ENCODE measurements around the gene USF2. TPM values are rescaled to one million over a fixed set of nuclear protein-coding genes. Genes with fewer than 3 reads are reported as not detected.

Gene USF2
- total RNA-seq, 3 donors from 2014 or later = 94.5 to 131 (median 116) TPM

DNA sequence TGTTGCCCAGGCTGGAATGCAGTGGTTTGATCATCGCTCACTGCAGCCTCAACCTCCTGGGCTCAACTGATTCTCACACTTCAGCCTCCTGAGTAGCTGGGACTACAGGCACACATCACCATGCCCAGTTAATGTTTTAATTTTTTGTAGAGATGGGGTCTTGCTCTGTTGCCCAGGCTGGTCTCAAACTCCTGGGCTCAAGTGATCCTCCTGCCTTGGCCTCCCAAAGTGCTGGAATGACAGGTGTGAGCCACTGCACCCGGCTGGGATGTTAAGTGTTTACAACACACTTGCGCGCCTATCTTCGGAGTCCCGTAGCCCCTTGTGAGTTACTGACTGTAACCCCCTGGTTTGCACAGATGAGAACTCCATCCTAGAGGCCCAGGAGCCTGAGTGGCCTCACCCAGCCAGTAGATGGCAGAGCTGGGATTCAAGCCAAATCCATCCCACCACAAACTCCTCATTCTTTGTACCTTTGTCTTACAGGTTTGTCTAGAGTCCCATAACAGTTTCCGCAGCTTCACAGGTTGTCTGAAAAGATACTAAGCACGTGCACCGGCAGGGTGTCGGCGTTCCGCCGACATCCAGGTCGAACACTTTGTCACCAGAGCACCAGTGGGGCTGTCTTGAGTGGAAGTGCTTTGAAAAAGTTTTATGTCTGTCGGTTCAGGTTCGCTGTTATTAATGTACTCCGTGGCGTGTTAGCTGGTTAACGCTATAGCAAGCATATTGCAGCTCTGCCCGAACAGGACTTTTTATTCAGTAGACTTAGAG, 37.9 kb downstream of the USF2 start:
- no peaks in the 10 kb centered on the region for H3K4me1 ChIP-seq (ENCODE audit: low read depth)
- H3K4me3 ChIP-seq = no peak overlapping the region
- TF ChIP-seq, protein P1, sequence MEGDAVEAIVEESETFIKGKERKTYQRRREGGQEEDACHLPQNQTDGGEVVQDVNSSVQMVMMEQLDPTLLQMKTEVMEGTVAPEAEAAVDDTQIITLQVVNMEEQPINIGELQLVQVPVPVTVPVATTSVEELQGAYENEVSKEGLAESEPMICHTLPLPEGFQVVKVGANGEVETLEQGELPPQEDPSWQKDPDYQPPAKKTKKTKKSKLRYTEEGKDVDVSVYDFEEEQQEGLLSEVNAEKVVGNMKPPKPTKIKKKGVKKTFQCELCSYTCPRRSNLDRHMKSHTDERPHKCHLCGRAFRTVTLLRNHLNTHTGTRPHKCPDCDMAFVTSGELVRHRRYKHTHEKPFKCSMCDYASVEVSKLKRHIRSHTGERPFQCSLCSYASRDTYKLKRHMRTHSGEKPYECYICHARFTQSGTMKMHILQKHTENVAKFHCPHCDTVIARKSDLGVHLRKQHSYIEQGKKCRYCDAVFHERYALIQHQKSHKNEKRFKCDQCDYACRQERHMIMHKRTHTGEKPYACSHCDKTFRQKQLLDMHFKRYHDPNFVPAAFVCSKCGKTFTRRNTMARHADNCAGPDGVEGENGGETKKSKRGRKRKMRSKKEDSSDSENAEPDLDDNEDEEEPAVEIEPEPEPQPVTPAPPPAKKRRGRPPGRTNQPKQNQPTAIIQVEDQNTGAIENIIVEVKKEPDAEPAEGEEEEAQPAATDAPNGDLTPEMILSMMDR (IDR thresholded peaks at IDR 0.05) = no peak
- intact Hi-C loops (cut with DNase I, micrococcal nuclease) = no loop called here
- DNase-seq (no peak), ATAC-seq (no peak)
- H3K9me3 ChIP-seq = no peaks in the 10 kb centered on the region
- H3K36me3 ChIP-seq (ENCODE audit: low read depth) = no peaks in the 10 kb centered on the region

DNA sequence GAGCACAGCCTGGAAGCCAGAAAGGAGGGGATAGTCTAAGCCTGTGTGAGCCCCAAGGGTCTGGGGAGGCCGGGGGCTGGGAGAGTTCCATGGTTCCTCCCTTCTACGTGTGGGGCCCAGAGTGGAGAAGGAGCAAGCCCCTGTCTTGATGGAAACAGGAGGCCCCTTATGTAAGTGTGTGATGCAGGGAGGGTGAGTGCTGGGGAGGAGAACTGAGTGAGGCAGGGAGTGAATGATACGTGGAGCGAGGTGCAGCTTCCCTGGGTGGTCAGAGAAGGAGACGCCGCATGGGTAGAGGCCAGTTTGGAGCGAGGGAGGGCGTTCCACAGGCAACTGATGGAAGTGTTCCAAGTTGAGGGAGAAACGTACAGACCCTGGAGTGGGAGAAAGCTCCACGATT, 39.2 kb downstream of the USF2 start:
- TF ChIP-seq, protein P1 (IDR thresholded peaks at IDR 0.05) = no peak
- intact Hi-C loops (cut with DNase I, micrococcal nuclease) = no loop called here
- DNase-seq = no peak
- no peak for ATAC-seq
- no peak overlapping the region for H3K4me3 ChIP-seq
- no peaks in the 10 kb centered on the region for H3K36me3 ChIP-seq (ENCODE audit: low read depth)
- no peaks in the 10 kb centered on the region for H3K4me1 ChIP-seq (ENCODE audit: low read depth)
- no peaks in the 10 kb centered on the region for H3K9me3 ChIP-seq

DNA sequence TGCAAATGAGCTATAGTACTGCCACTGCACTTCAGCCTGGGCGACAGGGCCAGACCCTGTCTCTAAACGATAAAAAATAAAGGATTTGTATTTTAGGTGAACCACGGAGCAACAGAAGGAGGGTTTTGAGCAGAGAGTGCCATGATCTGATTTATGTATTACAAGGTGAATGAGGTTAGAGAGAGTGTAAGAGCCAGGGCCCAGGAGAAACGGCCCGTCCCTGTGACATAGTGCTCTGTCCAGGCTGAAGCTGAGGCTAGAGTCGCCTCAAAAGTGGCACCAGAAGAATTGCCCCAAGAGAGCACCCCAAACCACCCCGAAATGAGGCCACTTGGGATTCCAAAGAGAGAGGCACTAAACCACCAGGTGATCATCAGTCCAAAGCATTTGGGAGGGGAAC, 40.1 kb downstream of the USF2 start:
- no peak for ATAC-seq
- DNase-seq = no peak
- TF ChIP-seq, protein P1 (IDR thresholded peaks at IDR 0.05) = no peak
- intact Hi-C loops (cut with DNase I, micrococcal nuclease) = no loop called here
- no peaks in the 10 kb centered on the region for H3K9me3 ChIP-seq
- no peaks in the 10 kb centered on the region for H3K36me3 ChIP-seq (ENCODE audit: low read depth)
- no peaks in the 10 kb centered on the region for H3K4me1 ChIP-seq (ENCODE audit: low read depth)
- H3K4me3 ChIP-seq = no peak overlapping the region

DNA sequence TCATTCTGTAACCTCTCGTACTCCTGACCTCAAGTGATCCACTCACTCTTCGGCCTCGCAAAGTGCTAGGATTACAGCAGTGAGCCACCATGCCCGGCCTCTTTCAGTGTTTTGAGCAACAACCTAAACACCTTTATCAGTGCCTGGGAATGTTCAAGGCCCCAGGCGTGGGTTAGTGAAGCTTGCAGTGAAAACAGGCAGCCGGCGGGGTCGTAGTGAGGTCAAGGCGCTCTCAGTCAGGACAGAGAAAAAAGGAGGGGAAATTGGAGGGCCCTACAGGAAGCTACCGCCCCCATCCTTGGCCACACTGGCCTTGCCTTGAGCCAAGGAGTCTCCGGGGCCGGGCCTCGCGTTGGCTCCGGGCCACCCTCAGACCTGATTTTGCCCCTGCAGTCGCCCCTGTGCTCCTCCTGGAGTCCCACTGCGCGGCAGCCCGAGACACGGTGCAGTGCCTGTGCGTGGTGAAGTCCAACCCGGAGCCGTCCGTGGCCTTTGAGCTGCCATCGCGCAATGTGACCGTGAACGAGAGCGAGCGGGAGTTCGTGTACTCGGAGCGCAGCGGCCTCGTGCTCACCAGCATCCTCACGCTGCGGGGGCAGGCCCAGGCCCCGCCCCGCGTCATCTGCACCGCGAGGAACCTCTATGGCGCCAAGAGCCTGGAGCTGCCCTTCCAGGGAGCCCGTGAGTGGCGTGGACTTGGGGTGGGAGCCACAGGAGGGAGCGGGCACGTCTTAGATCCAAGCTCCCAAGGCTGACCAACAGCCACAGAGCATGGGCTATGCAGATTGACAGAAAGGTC, 40.9 kb downstream of the USF2 start:
- intact Hi-C loops (cut with DNase I, micrococcal nuclease) = no loop called here
- H3K4me1 ChIP-seq (ENCODE audit: low read depth) = no peaks in the 10 kb centered on the region
- TF ChIP-seq, protein P1 (IDR thresholded peaks at IDR 0.05) = no peak
- peak in 1 of 3 donors; percentile 58 for DNase-seq
- H3K9me3 ChIP-seq = no peaks in the 10 kb centered on the region
- ATAC-seq = no peak
- no peaks in the 10 kb centered on the region for H3K36me3 ChIP-seq (ENCODE audit: low read depth)
- H3K4me3 ChIP-seq = no peak overlapping the region

DNA sequence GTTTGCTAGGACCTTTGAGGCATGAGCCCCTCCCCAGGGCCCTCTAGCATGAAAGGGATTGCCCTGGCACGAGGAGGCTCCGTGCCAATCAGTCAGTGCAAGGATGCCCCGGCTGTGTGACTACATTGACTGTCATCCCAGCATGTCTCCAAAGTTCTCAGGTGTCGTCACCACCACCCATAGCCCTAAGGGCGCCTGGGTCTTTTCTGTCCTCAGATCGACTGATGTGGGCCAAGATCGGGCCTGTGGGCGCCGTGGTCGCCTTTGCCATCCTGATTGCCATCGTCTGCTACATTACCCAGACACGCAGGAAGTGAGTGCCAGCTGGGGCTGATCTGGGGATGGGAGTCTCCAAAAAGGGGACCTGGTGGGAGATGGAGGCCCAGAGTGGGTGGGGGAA, 41.6 kb downstream of the USF2 start:
- TF ChIP-seq, protein P1 (IDR thresholded peaks at IDR 0.05) = no peak
- intact Hi-C loops (cut with DNase I, micrococcal nuclease) = no loop called here
- ATAC-seq (no peak), DNase-seq (no peak)
- Histone ChIP-seq H3K4me3 (no peak overlapping the region), H3K36me3 (ENCODE audit: low read depth) (no peaks in the 10 kb centered on the region), H3K9me3 (no peaks in the 10 kb centered on the region), H3K4me1 (ENCODE audit: low read depth) (no peaks in the 10 kb centered on the region)

Data from mucosa of descending colon (tissue), 3 donors.